22Rv1 (cell line): ENCODE results near the gene EBLN1.
"Not testable (repeated sequence)": the region's sequence is repeated elsewhere in the genome, so short reads cannot be mapped to it uniquely, and the experiment has no call there.

Experiments used
- H3K27ac ChIP-seq: fragments of 450-650 bp; 2 replicates; pipeline ENCODE4 v1.5.1; 2017
- ZFX ChIP-seq: fragments of 450-650 bp; IDR thresholded peaks from 2 replicates; pipeline ENCODE4 v1.6.1; 2017; ENCODE audit warnings: antibody characterized with exemption, borderline replicate concordance
- TF ChIP-seq, protein P1 (sequence below): fragments of 450-650 bp; IDR thresholded peaks from 2 replicates; pipeline ENCODE4 v1.5.1; 2017; ENCODE audit warnings: mild to moderate bottlenecking

Gene EBLN1

GRCh38 chr10:22228167-22228938 lies 10.5 kb upstream of the EBLN1 start:
- TF ChIP-seq, protein P1, sequence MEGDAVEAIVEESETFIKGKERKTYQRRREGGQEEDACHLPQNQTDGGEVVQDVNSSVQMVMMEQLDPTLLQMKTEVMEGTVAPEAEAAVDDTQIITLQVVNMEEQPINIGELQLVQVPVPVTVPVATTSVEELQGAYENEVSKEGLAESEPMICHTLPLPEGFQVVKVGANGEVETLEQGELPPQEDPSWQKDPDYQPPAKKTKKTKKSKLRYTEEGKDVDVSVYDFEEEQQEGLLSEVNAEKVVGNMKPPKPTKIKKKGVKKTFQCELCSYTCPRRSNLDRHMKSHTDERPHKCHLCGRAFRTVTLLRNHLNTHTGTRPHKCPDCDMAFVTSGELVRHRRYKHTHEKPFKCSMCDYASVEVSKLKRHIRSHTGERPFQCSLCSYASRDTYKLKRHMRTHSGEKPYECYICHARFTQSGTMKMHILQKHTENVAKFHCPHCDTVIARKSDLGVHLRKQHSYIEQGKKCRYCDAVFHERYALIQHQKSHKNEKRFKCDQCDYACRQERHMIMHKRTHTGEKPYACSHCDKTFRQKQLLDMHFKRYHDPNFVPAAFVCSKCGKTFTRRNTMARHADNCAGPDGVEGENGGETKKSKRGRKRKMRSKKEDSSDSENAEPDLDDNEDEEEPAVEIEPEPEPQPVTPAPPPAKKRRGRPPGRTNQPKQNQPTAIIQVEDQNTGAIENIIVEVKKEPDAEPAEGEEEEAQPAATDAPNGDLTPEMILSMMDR = no peak
- no peak for TF ChIP-seq ZFX
- peak overlapping the region; percentile 81 for H3K27ac ChIP-seq

GRCh38 chr10:22226599-22226998 lies 8.8 kb upstream of the EBLN1 start:
- TF ChIP-seq, protein P1 = no peak
- no peak for TF ChIP-seq ZFX
- H3K27ac ChIP-seq = no peak overlapping the region

DNA sequence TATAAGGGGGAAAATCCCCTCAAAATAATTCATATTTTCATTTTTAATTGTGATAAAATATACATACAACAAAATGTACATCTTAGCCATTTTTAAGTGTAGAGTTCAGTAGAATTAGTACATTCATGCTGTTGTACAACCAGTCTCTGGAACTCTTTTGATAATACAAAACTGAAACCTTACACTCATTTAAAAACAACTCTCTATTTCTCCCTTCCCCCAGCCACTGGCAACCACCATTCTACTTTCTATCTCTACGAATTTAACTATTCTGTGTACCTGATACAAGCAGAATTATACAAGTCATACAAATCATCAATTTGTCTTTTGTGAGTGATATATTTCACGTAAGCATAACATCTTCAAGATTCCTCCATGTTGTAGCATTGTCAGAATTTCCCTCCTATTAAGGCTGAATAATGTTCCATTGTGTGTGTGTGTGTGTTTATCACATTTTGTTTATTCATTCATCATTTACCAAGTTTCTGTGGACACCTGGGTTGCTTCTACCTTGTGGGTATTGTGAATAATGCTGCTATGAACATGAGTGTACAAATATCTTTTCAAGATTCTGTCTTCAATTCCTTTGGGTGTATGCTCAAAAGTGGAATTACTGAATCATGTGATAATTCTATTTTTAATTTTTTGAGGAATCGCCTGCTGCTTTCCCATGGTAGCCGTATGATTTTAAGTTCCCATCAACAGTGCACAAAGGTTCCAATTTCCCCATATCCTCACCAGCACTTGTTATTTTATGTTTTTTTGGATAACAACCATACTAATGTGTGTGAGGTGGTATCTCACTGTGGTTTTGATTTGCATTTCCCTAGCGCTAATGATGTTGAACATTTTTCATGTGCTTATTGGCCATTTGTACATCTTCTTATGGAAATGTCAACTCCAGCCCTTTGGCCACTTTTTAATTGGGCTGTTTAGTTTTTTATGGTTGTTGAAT lies 4.7 kb upstream of the EBLN1 start:
- TF ChIP-seq ZFX = no peak
- TF ChIP-seq, protein P1 = no peak
- H3K27ac ChIP-seq = no peak overlapping the region

- no peak overlapping the region for H3K27ac ChIP-seq
- TF ChIP-seq, protein P1 = no peak
These were observed 1.5 kb upstream of the EBLN1 start for GRCh38 chr10:22219308-22219707.

- TF ChIP-seq, protein P1 = peak; percentile 16; the same call in 1 of the 2 replicates
- no peak for TF ChIP-seq ZFX
- no peak overlapping the region for H3K27ac ChIP-seq
These were observed 633 bp upstream of the EBLN1 start for GRCh38 chr10:22218448-22218847.

GRCh38 chr10:22217084-22217483 lies 731 bp downstream of the EBLN1 start:
- H3K27ac ChIP-seq = not testable (repeated sequence)

GRCh38 chr10:22210267-22210666 lies 7.5 kb downstream of the EBLN1 start:
- TF ChIP-seq, protein P1 = no peak
- TF ChIP-seq ZFX = no peak
- no peak overlapping the region for H3K27ac ChIP-seq
